ENCODE data around the gene IP6K3. TPM values are rescaled to one million over a fixed set of nuclear protein-coding genes. Genes with fewer than 3 reads are reported as not detected.

Gene IP6K3
- total RNA-seq, 1 experiment from 2014 or later: not detected

GRCh38 chr6:33749401-33749800 is 2.7 kb upstream of the IP6K3 start:
- in situ Hi-C loops (cut with HindIII; ENCODE audit: low pct_unique_long_range_greater_than_20kb, low sequenced_read_pairs): no loop called here
- DNase-seq (ENCODE audit: low read depth, low spot score): no peak

- no peak for DNase-seq (ENCODE audit: low read depth, low spot score)
- in situ Hi-C loops (cut with HindIII; ENCODE audit: low pct_unique_long_range_greater_than_20kb, low sequenced_read_pairs): no loop called here
Observed at GRCh38 chr6:33748841-33749240, 2.1 kb upstream of the IP6K3 start.

- in situ Hi-C loops (cut with HindIII; ENCODE audit: low pct_unique_long_range_greater_than_20kb, low sequenced_read_pairs): no loop called here
Observed at GRCh38 chr6:33747823-33748222, 1.1 kb upstream of the IP6K3 start.

GRCh38 chr6:33746036-33746600 is 587 bp downstream of the IP6K3 start:
- in situ Hi-C loops (cut with HindIII; ENCODE audit: low pct_unique_long_range_greater_than_20kb, low sequenced_read_pairs): no loop called here
- no peak for DNase-seq (ENCODE audit: low read depth, low spot score)

More at GRCh38 chr6:33747823-33748222, 1.1 kb upstream of the IP6K3 start:
- no peak for DNase-seq (ENCODE audit: low read depth, low spot score)

- in situ Hi-C loops (cut with HindIII; ENCODE audit: low pct_unique_long_range_greater_than_20kb, low sequenced_read_pairs): no loop called here
- no peak for DNase-seq (ENCODE audit: low read depth, low spot score)
Observed at GRCh38 chr6:33745548-33745947, 1.2 kb downstream of the IP6K3 start.

- in situ Hi-C loops (cut with HindIII; ENCODE audit: low pct_unique_long_range_greater_than_20kb, low sequenced_read_pairs): no loop called here
- peak; percentile 3 for DNase-seq (ENCODE audit: low read depth, low spot score)
Observed at GRCh38 chr6:33744895-33745546, 1.7 kb downstream of the IP6K3 start.

GRCh38 chr6:33744001-33744848 is 2.5 kb downstream of the IP6K3 start:
- DNase-seq (ENCODE audit: low read depth, low spot score): peak; percentile 74
- in situ Hi-C loops (cut with HindIII; ENCODE audit: low pct_unique_long_range_greater_than_20kb, low sequenced_read_pairs): no loop called here

GRCh38 chr6:33742837-33743236 is 3.9 kb downstream of the IP6K3 start:
- in situ Hi-C loops (cut with HindIII; ENCODE audit: low pct_unique_long_range_greater_than_20kb, low sequenced_read_pairs): no loop called here
- no peak for DNase-seq (ENCODE audit: low read depth, low spot score)

- in situ Hi-C loops (cut with HindIII; ENCODE audit: low pct_unique_long_range_greater_than_20kb, low sequenced_read_pairs): no loop called here
Observed at GRCh38 chr6:33742092-33742491, 4.6 kb downstream of the IP6K3 start.

GRCh38 chr6:33740794-33741193 is 5.9 kb downstream of the IP6K3 start:
- in situ Hi-C loops (cut with HindIII; ENCODE audit: low pct_unique_long_range_greater_than_20kb, low sequenced_read_pairs): no loop called here

More at GRCh38 chr6:33742092-33742491, 4.6 kb downstream of the IP6K3 start:
- DNase-seq (ENCODE audit: low read depth, low spot score): peak; percentile 2

GRCh38 chr6:33740204-33740608 is 6.5 kb downstream of the IP6K3 start:
- in situ Hi-C loops (cut with HindIII; ENCODE audit: low pct_unique_long_range_greater_than_20kb, low sequenced_read_pairs): no loop called here
- DNase-seq (ENCODE audit: low read depth, low spot score): no peak

More at GRCh38 chr6:33740794-33741193, 5.9 kb downstream of the IP6K3 start:
- DNase-seq (ENCODE audit: low read depth, low spot score): no peak

- DNase-seq (ENCODE audit: low read depth, low spot score): no peak
- in situ Hi-C loops (cut with HindIII; ENCODE audit: low pct_unique_long_range_greater_than_20kb, low sequenced_read_pairs): no loop called here
Observed at GRCh38 chr6:33739571-33739970, 7.1 kb downstream of the IP6K3 start.

- no peak for DNase-seq (ENCODE audit: low read depth, low spot score)
- in situ Hi-C loops (cut with HindIII; ENCODE audit: low pct_unique_long_range_greater_than_20kb, low sequenced_read_pairs): no loop called here
Observed at GRCh38 chr6:33738879-33739278, 7.8 kb downstream of the IP6K3 start.

- DNase-seq (ENCODE audit: low read depth, low spot score): no peak
- in situ Hi-C loops (cut with HindIII; ENCODE audit: low pct_unique_long_range_greater_than_20kb, low sequenced_read_pairs): no loop called here
Observed at GRCh38 chr6:33738153-33738552, 8.6 kb downstream of the IP6K3 start.

GRCh38 chr6:33737267-33738026 is 9.3 kb downstream of the IP6K3 start:
- in situ Hi-C loops (cut with HindIII; ENCODE audit: low pct_unique_long_range_greater_than_20kb, low sequenced_read_pairs): no loop called here
- DNase-seq (ENCODE audit: low read depth, low spot score): no peak

GRCh38 chr6:33735216-33735615 is 11.5 kb downstream of the IP6K3 start:
- in situ Hi-C loops (cut with HindIII; ENCODE audit: low pct_unique_long_range_greater_than_20kb, low sequenced_read_pairs): no loop called here
- DNase-seq (ENCODE audit: low read depth, low spot score): no peak

GRCh38 chr6:33733709-33734007 is 13.0 kb downstream of the IP6K3 start:
- no peak for DNase-seq (ENCODE audit: low read depth, low spot score)
- in situ Hi-C loops (cut with HindIII; ENCODE audit: low pct_unique_long_range_greater_than_20kb, low sequenced_read_pairs): no loop called here
